ENCODE measurements around the gene ADAP1.
A peak's percentile ranks its signal among the peaks of the same experiment; 100 is the strongest.

The ADAP1 gene

GRCh38 chr7:904847-905246, 49.6 kb downstream of the ADAP1 start:
- no peak overlapping the region for H3K4me3 ChIP-seq (ENCODE audit: low read depth, low read length)
- TF ChIP-seq, protein P1, sequence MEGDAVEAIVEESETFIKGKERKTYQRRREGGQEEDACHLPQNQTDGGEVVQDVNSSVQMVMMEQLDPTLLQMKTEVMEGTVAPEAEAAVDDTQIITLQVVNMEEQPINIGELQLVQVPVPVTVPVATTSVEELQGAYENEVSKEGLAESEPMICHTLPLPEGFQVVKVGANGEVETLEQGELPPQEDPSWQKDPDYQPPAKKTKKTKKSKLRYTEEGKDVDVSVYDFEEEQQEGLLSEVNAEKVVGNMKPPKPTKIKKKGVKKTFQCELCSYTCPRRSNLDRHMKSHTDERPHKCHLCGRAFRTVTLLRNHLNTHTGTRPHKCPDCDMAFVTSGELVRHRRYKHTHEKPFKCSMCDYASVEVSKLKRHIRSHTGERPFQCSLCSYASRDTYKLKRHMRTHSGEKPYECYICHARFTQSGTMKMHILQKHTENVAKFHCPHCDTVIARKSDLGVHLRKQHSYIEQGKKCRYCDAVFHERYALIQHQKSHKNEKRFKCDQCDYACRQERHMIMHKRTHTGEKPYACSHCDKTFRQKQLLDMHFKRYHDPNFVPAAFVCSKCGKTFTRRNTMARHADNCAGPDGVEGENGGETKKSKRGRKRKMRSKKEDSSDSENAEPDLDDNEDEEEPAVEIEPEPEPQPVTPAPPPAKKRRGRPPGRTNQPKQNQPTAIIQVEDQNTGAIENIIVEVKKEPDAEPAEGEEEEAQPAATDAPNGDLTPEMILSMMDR (IDR thresholded peaks at IDR 0.05; ENCODE audit: control insufficient read depth, extremely low read depth, insufficient read depth) = no peak
- DNase-seq (ENCODE audit: low read depth) = no peak

- TF ChIP-seq, protein P1 (IDR thresholded peaks at IDR 0.05; ENCODE audit: control insufficient read depth, extremely low read depth, insufficient read depth) = no peak
- DNase-seq (ENCODE audit: low read depth) = no peak
- no peak overlapping the region for H3K4me3 ChIP-seq (ENCODE audit: low read depth, low read length)
Observed at GRCh38 chr7:903921-904755, 50.3 kb downstream of the ADAP1 start.

DNA sequence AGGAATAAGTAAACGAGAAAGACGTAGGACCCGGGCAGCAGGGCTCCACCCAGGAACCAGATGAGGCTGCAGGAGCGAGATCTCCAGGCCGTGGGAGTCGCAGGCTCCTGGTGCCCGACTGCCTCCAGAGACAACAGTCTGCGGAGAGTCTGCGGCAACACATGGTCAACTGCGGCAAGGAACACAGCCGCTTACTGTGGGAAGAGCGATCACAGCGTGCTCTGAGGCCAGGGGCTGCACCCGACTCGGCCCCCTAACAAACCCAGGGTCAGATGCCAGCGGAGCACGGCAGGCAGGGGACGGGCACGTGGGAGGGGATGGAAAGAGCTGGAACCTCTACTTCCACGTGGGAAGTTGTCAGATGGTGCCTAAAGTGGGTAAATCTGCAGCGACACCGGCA, 51.5 kb downstream of the ADAP1 start:
- no peak overlapping the region for H3K4me3 ChIP-seq (ENCODE audit: low read depth, low read length)
- no peak for DNase-seq (ENCODE audit: low read depth)
- TF ChIP-seq, protein P1 (IDR thresholded peaks at IDR 0.05; ENCODE audit: control insufficient read depth, extremely low read depth, insufficient read depth) = no peak

- TF ChIP-seq, protein P1 (IDR thresholded peaks at IDR 0.05; ENCODE audit: control insufficient read depth, extremely low read depth, insufficient read depth) = no peak
- no peak overlapping the region for H3K4me3 ChIP-seq (ENCODE audit: low read depth, low read length)
- peak; percentile 59 for DNase-seq (ENCODE audit: low read depth)
Observed at GRCh38 chr7:901388-902154, 52.9 kb downstream of the ADAP1 start.

- TF ChIP-seq, protein P1 (IDR thresholded peaks at IDR 0.05; ENCODE audit: control insufficient read depth, extremely low read depth, insufficient read depth) = no peak
- DNase-seq (ENCODE audit: low read depth) = no peak
- H3K4me3 ChIP-seq (ENCODE audit: low read depth, low read length) = no peak overlapping the region
Observed at GRCh38 chr7:901041-901387, 53.5 kb downstream of the ADAP1 start.

DNA sequence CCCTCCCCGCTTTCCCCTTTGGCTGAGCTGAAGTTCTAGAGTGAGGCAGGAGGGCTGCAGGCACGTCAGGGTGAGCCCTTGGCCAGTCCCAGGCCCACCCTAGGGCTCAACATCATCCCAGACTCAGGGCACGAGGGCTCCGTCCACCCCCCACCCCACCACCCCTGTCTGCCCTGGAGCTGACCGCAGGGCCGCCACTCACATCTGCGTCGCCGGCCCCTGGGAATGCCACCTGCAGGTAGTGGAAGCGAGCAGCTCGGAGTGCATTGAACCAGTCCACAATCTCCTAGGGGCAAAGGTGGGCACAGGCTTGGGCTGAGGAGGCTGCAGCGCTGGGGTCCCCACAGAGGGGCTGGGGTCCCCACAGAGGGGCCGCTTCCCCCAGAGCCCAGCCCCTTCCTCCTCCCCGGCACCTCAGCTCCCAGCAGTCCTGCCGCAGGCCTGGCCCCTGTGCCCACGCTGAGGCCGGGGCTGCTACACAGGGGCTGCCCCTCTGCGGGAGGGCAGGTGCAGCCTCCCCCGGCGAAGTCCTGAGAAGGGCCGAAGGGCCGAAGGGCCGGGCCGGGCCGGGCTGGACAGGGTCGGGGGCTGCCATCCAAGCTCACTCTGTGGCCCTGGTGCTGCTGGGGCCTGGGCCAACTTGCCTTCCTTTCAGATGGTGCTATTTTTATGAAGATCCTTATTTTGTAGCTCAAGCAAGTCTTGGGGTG, 54.0 kb downstream of the ADAP1 start:
- H3K4me3 ChIP-seq (ENCODE audit: low read depth, low read length) = no peak overlapping the region
- no peak for DNase-seq (ENCODE audit: low read depth)
- TF ChIP-seq, protein P1 (IDR thresholded peaks at IDR 0.05; ENCODE audit: control insufficient read depth, extremely low read depth, insufficient read depth) = no peak
